ENCODE measurements around the gene TNFSF9.
"Not testable (repeated sequence)": the region's sequence is repeated elsewhere in the genome, so short reads cannot be mapped to it uniquely, and the experiment has no call there.

TNFSF9 gene

GRCh38 chr19:6503407-6504201, 27.2 kb upstream of the TNFSF9 start:
- DNase-seq (ENCODE audit: low read depth in 2 of 2, low spot score in 1 of 2), result no peak

- not testable (repeated sequence) for DNase-seq (ENCODE audit: low read depth in 2 of 2, low spot score in 1 of 2)
Observed at GRCh38 chr19:6508028-6508771, 22.6 kb upstream of the TNFSF9 start.

- DNase-seq (ENCODE audit: low read depth in 2 of 2, low spot score in 1 of 2), result no peak
Observed at GRCh38 chr19:6509118-6509971, 21.5 kb upstream of the TNFSF9 start.

- no peak for DNase-seq (ENCODE audit: low read depth in 2 of 2, low spot score in 1 of 2)
Observed at GRCh38 chr19:6510618-6511017, 20.2 kb upstream of the TNFSF9 start.

- no peak for DNase-seq (ENCODE audit: low read depth in 2 of 2, low spot score in 1 of 2)
Observed at GRCh38 chr19:6514089-6514488, 16.7 kb upstream of the TNFSF9 start.

GRCh38 chr19:6514926-6515544, 15.8 kb upstream of the TNFSF9 start:
- DNase-seq (ENCODE audit: low read depth in 2 of 2, low spot score in 1 of 2), result no peak

- peak in 1 of 2 donors; percentile 45 for DNase-seq (ENCODE audit: low read depth in 2 of 2, low spot score in 1 of 2)
Observed at GRCh38 chr19:6516018-6516658, 14.7 kb upstream of the TNFSF9 start.

- peak; percentile 88 to 89 for DNase-seq (ENCODE audit: low read depth in 2 of 2, low spot score in 1 of 2)
Observed at GRCh38 chr19:6516659-6517291, 14.1 kb upstream of the TNFSF9 start.

GRCh38 chr19:6518145-6518911, 12.5 kb upstream of the TNFSF9 start:
- no peak for DNase-seq (ENCODE audit: low read depth in 2 of 2, low spot score in 1 of 2)

GRCh38 chr19:6519289-6519688, 11.5 kb upstream of the TNFSF9 start:
- DNase-seq (ENCODE audit: low read depth in 2 of 2, low spot score in 1 of 2), result no peak

GRCh38 chr19:6521718-6522646, 8.8 kb upstream of the TNFSF9 start:
- DNase-seq (ENCODE audit: low read depth in 2 of 2, low spot score in 1 of 2), result peak; percentile 46 to 49

- no peak for DNase-seq (ENCODE audit: low read depth in 2 of 2, low spot score in 1 of 2)
Observed at GRCh38 chr19:6522712-6523111, 8.1 kb upstream of the TNFSF9 start.

- DNase-seq (ENCODE audit: low read depth in 2 of 2, low spot score in 1 of 2), result no peak
Observed at GRCh38 chr19:6524311-6524710, 6.5 kb upstream of the TNFSF9 start.

GRCh38 chr19:6527893-6528543, 2.8 kb upstream of the TNFSF9 start:
- no peak for DNase-seq (ENCODE audit: low read depth in 2 of 2, low spot score in 1 of 2)

- no peak for DNase-seq (ENCODE audit: low read depth in 2 of 2, low spot score in 1 of 2)
Observed at GRCh38 chr19:6528544-6529121, 2.2 kb upstream of the TNFSF9 start.

- DNase-seq (ENCODE audit: low read depth in 2 of 2, low spot score in 1 of 2), result no peak
Observed at GRCh38 chr19:6529351-6529750, 1.5 kb upstream of the TNFSF9 start.

- no peak for DNase-seq (ENCODE audit: low read depth in 2 of 2, low spot score in 1 of 2)
Observed at GRCh38 chr19:6529937-6530385, 865 bp upstream of the TNFSF9 start.

Measured in stimulated activated CD8-positive, alpha-beta memory T cell treated with anti-CD3 and anti-CD28 coated beads, Interleukin-4, amount 100 ng/mL, for 1 hour (primary cell).